GM20431 (cell line): ENCODE data around the gene LRP1B.

Experiments used
- in situ Hi-C: fragments of 300-500 bp; cut with MseI, MboI; formaldehyde crosslinking; loops from one replicate; pipeline ENCODE4 v1.15.0; 2020; ENCODE audit warnings: low sequenced_read_pairs; ENCODE audit not compliant: unreplicated experiment

The LRP1B gene

GRCh38 chr2:142044197-142044596 lies 86.6 kb downstream of the LRP1B start:
- in situ Hi-C loops: no loop called here

GRCh38 chr2:142042536-142043199 lies 88.1 kb downstream of the LRP1B start:
- in situ Hi-C loops: no loop called here

GRCh38 chr2:142041996-142042395 lies 88.8 kb downstream of the LRP1B start:
- in situ Hi-C loops: no loop called here

- in situ Hi-C loops: no loop called here
Measured at GRCh38 chr2:142041105-142041504, 89.7 kb downstream of the LRP1B start.

GRCh38 chr2:142040556-142040955 lies 90.3 kb downstream of the LRP1B start:
- in situ Hi-C loops: no loop called here

- in situ Hi-C loops: no loop called here
Measured at GRCh38 chr2:142038826-142039225, 92.0 kb downstream of the LRP1B start.

- in situ Hi-C loops: no loop called here
Measured at GRCh38 chr2:142037744-142038143, 93.1 kb downstream of the LRP1B start.

- in situ Hi-C loops: no loop called here
Measured at GRCh38 chr2:142037066-142037465, 93.8 kb downstream of the LRP1B start.

- in situ Hi-C loops: no loop called here
Measured at GRCh38 chr2:142033393-142033792, 97.4 kb downstream of the LRP1B start.

- in situ Hi-C loops: no loop called here
Measured at GRCh38 chr2:142031656-142032055, 99.2 kb downstream of the LRP1B start.

GRCh38 chr2:142030735-142031134 lies 100.1 kb downstream of the LRP1B start:
- in situ Hi-C loops: no loop called here

- in situ Hi-C loops: no loop called here
Measured at GRCh38 chr2:142029974-142030373, 100.8 kb downstream of the LRP1B start.

- in situ Hi-C loops: no loop called here
Measured at GRCh38 chr2:142025394-142025793, 105.4 kb downstream of the LRP1B start.

- in situ Hi-C loops: no loop called here
Measured at GRCh38 chr2:142020368-142020767, 110.4 kb downstream of the LRP1B start.

GRCh38 chr2:142014536-142014935 lies 116.3 kb downstream of the LRP1B start:
- in situ Hi-C loops: no loop called here

- in situ Hi-C loops: no loop called here
Measured at GRCh38 chr2:142012797-142013196, 118.0 kb downstream of the LRP1B start.

GRCh38 chr2:142010477-142011270 lies 120.1 kb downstream of the LRP1B start:
- in situ Hi-C loops: no loop called here

GRCh38 chr2:142008135-142008744 lies 122.6 kb downstream of the LRP1B start:
- in situ Hi-C loops: no loop called here

GRCh38 chr2:141994066-141994465 lies 136.8 kb downstream of the LRP1B start:
- in situ Hi-C loops: no loop called here

GRCh38 chr2:141992695-141993094 lies 138.1 kb downstream of the LRP1B start:
- in situ Hi-C loops: no loop called here

- in situ Hi-C loops: no loop called here
Measured at GRCh38 chr2:141968433-141968832, 162.4 kb downstream of the LRP1B start.
